ENCODE data around the gene INSM2. TPM values are rescaled to one million over a fixed set of nuclear protein-coding genes. Genes with fewer than 3 reads are reported as not detected.

Gene INSM2
- total RNA-seq, 1 donor from 2014 or later = not detected

GRCh38 chr14:35531960-35532747 is 1.8 kb upstream of the INSM2 start:
- H3K4me3 Mint-ChIP-seq = no peak overlapping the region
- peaks cover 8% of the 10 kb centered on the region for H3K4me1 Mint-ChIP-seq
- no peak for DNase-seq
- peaks cover 67% of the 10 kb centered on the region for H3K27me3 Mint-ChIP-seq
- no peaks in the 10 kb centered on the region for H3K9me3 Mint-ChIP-seq
- intact Hi-C loops (cut with micrococcal nuclease) = loop anchor here (5.0 to 10.0 kb wide), 2 partner anchors 97 to 155 kb away; no protein-coding TSS in a partner anchor
- H3K27ac Mint-ChIP-seq = no peak overlapping the region
- no peaks in the 10 kb centered on the region for H3K36me3 Mint-ChIP-seq (ENCODE audit: low read depth)

GRCh38 chr14:35532783-35533356 is 1.1 kb upstream of the INSM2 start:
- no peak overlapping the region for H3K27ac Mint-ChIP-seq
- intact Hi-C loops (cut with micrococcal nuclease) = loop anchor here (5.0 to 10.0 kb wide), 2 partner anchors 98 to 154 kb away; no protein-coding TSS in a partner anchor
- no peaks in the 10 kb centered on the region for H3K36me3 Mint-ChIP-seq (ENCODE audit: low read depth)
- peaks cover 69% of the 10 kb centered on the region for H3K27me3 Mint-ChIP-seq
- peak overlapping the region; percentile 74 for H3K4me3 Mint-ChIP-seq
- peaks cover 8% of the 10 kb centered on the region for H3K4me1 Mint-ChIP-seq
- H3K9me3 Mint-ChIP-seq = no peaks in the 10 kb centered on the region
- DNase-seq = no peak

GRCh38 chr14:35534208-35534872 is 376 bp downstream of the INSM2 start:
- peaks cover 60% of the 10 kb centered on the region for H3K27me3 Mint-ChIP-seq
- peak; percentile 67 for DNase-seq
- H3K9me3 Mint-ChIP-seq = no peaks in the 10 kb centered on the region
- no peak overlapping the region for H3K27ac Mint-ChIP-seq
- H3K4me3 Mint-ChIP-seq = peak overlapping the region; percentile 74
- intact Hi-C loops (cut with micrococcal nuclease) = loop anchor here (2.0 to 10.0 kb wide), 3 partner anchors 100 to 274 kb away; partner anchors contain the start of gene RALGAPA1
- H3K36me3 Mint-ChIP-seq (ENCODE audit: low read depth) = no peaks in the 10 kb centered on the region
- peaks cover 8% of the 10 kb centered on the region for H3K4me1 Mint-ChIP-seq

- peaks cover 54% of the 10 kb centered on the region for H3K27me3 Mint-ChIP-seq
- peak; percentile 93 for DNase-seq
- no peak overlapping the region for H3K27ac Mint-ChIP-seq
- H3K9me3 Mint-ChIP-seq = no peaks in the 10 kb centered on the region
- no peaks in the 10 kb centered on the region for H3K36me3 Mint-ChIP-seq (ENCODE audit: low read depth)
- intact Hi-C loops (cut with micrococcal nuclease) = loop anchor here (2.0 to 10.0 kb wide), 3 partner anchors 100 to 274 kb away; partner anchors contain the start of gene RALGAPA1
- H3K4me1 Mint-ChIP-seq = peaks cover 11% of the 10 kb centered on the region
- H3K4me3 Mint-ChIP-seq = peak overlapping the region; percentile 69
Observed at GRCh38 chr14:35534873-35535482, 1.0 kb downstream of the INSM2 start.

- no peaks in the 10 kb centered on the region for H3K9me3 Mint-ChIP-seq
- no peak for DNase-seq
- H3K27me3 Mint-ChIP-seq = peaks cover 48% of the 10 kb centered on the region
- peak overlapping the region; percentile 69 for H3K4me3 Mint-ChIP-seq
- intact Hi-C loops (cut with micrococcal nuclease) = loop anchor here (2.0 to 10.0 kb wide), 2 partner anchors 101 to 273 kb away; partner anchors contain the start of gene RALGAPA1
- H3K4me1 Mint-ChIP-seq = peaks cover 14% of the 10 kb centered on the region
- no peaks in the 10 kb centered on the region for H3K36me3 Mint-ChIP-seq (ENCODE audit: low read depth)
- no peak overlapping the region for H3K27ac Mint-ChIP-seq
Observed at GRCh38 chr14:35535483-35536112, 1.6 kb downstream of the INSM2 start.

- no peak overlapping the region for H3K27ac Mint-ChIP-seq
- intact Hi-C loops (cut with micrococcal nuclease) = loop anchor here (10.0 kb wide), 1 partner anchor 105 kb away; no protein-coding TSS in a partner anchor
- no peak for DNase-seq
- H3K36me3 Mint-ChIP-seq (ENCODE audit: low read depth) = no peaks in the 10 kb centered on the region
- no peak overlapping the region for H3K4me3 Mint-ChIP-seq
- no peaks in the 10 kb centered on the region for H3K9me3 Mint-ChIP-seq
- peaks cover 7% of the 10 kb centered on the region for H3K4me1 Mint-ChIP-seq
- peaks cover 21% of the 10 kb centered on the region for H3K27me3 Mint-ChIP-seq
Observed at GRCh38 chr14:35539969-35540368, 6.0 kb downstream of the INSM2 start.

- intact Hi-C loops (cut with micrococcal nuclease) = no loop called here
- H3K4me1 Mint-ChIP-seq = peaks cover 5% of the 10 kb centered on the region
- H3K27me3 Mint-ChIP-seq = no peaks in the 10 kb centered on the region
- H3K36me3 Mint-ChIP-seq (ENCODE audit: low read depth) = no peaks in the 10 kb centered on the region
- no peak for DNase-seq
- H3K9me3 Mint-ChIP-seq = no peaks in the 10 kb centered on the region
- H3K27ac Mint-ChIP-seq = no peak overlapping the region
- no peak overlapping the region for H3K4me3 Mint-ChIP-seq
Observed at GRCh38 chr14:35543006-35543405, 9.0 kb downstream of the INSM2 start.

- H3K4me3 Mint-ChIP-seq = no peak overlapping the region
- H3K9me3 Mint-ChIP-seq = no peaks in the 10 kb centered on the region
- no peaks in the 10 kb centered on the region for H3K4me1 Mint-ChIP-seq
- no peaks in the 10 kb centered on the region for H3K36me3 Mint-ChIP-seq (ENCODE audit: low read depth)
- no peaks in the 10 kb centered on the region for H3K27me3 Mint-ChIP-seq
- no peak overlapping the region for H3K27ac Mint-ChIP-seq
- intact Hi-C loops (cut with micrococcal nuclease) = no loop called here
- no peak for DNase-seq
Observed at GRCh38 chr14:35549551-35549950, 15.6 kb downstream of the INSM2 start.

GRCh38 chr14:35551081-35551480 is 17.1 kb downstream of the INSM2 start:
- no peak overlapping the region for H3K27ac Mint-ChIP-seq
- no peaks in the 10 kb centered on the region for H3K4me1 Mint-ChIP-seq
- intact Hi-C loops (cut with micrococcal nuclease) = no loop called here
- no peaks in the 10 kb centered on the region for H3K27me3 Mint-ChIP-seq
- DNase-seq = no peak
- H3K36me3 Mint-ChIP-seq (ENCODE audit: low read depth) = no peaks in the 10 kb centered on the region
- H3K4me3 Mint-ChIP-seq = no peak overlapping the region
- no peaks in the 10 kb centered on the region for H3K9me3 Mint-ChIP-seq

- Mint-ChIP-seq H3K27me3 (no peaks in the 10 kb centered on the region), H3K4me1 (no peaks in the 10 kb centered on the region)
Observed at GRCh38 chr14:35553808-35554207, 19.8 kb downstream of the INSM2 start.

GRCh38 chr14:35556548-35556947 is 22.6 kb downstream of the INSM2 start:
- Mint-ChIP-seq H3K27me3 (no peaks in the 10 kb centered on the region), H3K4me1 (no peaks in the 10 kb centered on the region), H3K36me3 (ENCODE audit: low read depth) (no peaks in the 10 kb centered on the region), H3K4me3 (no peak overlapping the region), H3K9me3 (no peaks in the 10 kb centered on the region), H3K27ac (no peak overlapping the region)
- intact Hi-C loops (cut with micrococcal nuclease) = no loop called here
- no peak for DNase-seq

More at GRCh38 chr14:35553808-35554207, 19.8 kb downstream of the INSM2 start:
- Mint-ChIP-seq H3K9me3 (no peaks in the 10 kb centered on the region), H3K36me3 (ENCODE audit: low read depth) (no peaks in the 10 kb centered on the region), H3K27ac (no peak overlapping the region), H3K4me3 (no peak overlapping the region)
- no peak for DNase-seq
- intact Hi-C loops (cut with micrococcal nuclease) = no loop called here

- Mint-ChIP-seq H3K9me3 (no peaks in the 10 kb centered on the region), H3K36me3 (ENCODE audit: low read depth) (no peaks in the 10 kb centered on the region), H3K4me1 (no peaks in the 10 kb centered on the region), H3K27me3 (no peaks in the 10 kb centered on the region), H3K27ac (no peak overlapping the region), H3K4me3 (no peak overlapping the region)
- no peak for DNase-seq
- intact Hi-C loops (cut with micrococcal nuclease) = no loop called here
Observed at GRCh38 chr14:35557221-35557747, 23.3 kb downstream of the INSM2 start.

GRCh38 chr14:35558680-35559079 is 24.7 kb downstream of the INSM2 start:
- Mint-ChIP-seq H3K4me3 (no peak overlapping the region), H3K9me3 (no peaks in the 10 kb centered on the region), H3K27me3 (no peaks in the 10 kb centered on the region), H3K4me1 (no peaks in the 10 kb centered on the region), H3K27ac (no peak overlapping the region), H3K36me3 (ENCODE audit: low read depth) (no peaks in the 10 kb centered on the region)
- intact Hi-C loops (cut with micrococcal nuclease) = no loop called here
- no peak for DNase-seq

Measured in activated CD4-positive, alpha-beta T cell treated with anti-CD3 and anti-CD28 coated beads, Interleukin-2, amount 10 ng/mL, durations not matched to agents 24 days and 14 days (primary cell).